ENCODE data around the gene UBE2M.
"Not testable (repeated sequence)": the region's sequence is repeated elsewhere in the genome, so short reads cannot be mapped to it uniquely, and the experiment has no call there.

The UBE2M gene

DNA sequence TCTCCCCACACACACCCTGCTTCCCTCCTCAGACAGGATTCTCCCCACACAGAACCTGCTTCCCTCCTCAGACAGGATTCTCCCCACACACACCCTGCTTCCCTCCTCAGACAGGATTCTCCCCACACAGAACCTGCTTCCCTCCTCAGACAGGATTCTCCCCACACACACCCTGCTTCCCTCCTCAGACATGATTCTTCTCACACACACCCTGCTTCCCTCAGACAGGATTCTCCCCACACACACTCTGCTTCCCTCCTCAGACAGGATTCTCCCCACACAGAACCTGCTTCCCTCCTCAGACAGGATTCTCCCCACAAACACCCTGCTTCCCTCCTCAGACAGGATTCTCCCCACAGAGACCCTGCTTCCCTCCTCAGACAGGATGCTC is 19.2 kb downstream of the UBE2M start:
- DNase-seq (ENCODE audit: low read depth) = not testable (repeated sequence)

DNA sequence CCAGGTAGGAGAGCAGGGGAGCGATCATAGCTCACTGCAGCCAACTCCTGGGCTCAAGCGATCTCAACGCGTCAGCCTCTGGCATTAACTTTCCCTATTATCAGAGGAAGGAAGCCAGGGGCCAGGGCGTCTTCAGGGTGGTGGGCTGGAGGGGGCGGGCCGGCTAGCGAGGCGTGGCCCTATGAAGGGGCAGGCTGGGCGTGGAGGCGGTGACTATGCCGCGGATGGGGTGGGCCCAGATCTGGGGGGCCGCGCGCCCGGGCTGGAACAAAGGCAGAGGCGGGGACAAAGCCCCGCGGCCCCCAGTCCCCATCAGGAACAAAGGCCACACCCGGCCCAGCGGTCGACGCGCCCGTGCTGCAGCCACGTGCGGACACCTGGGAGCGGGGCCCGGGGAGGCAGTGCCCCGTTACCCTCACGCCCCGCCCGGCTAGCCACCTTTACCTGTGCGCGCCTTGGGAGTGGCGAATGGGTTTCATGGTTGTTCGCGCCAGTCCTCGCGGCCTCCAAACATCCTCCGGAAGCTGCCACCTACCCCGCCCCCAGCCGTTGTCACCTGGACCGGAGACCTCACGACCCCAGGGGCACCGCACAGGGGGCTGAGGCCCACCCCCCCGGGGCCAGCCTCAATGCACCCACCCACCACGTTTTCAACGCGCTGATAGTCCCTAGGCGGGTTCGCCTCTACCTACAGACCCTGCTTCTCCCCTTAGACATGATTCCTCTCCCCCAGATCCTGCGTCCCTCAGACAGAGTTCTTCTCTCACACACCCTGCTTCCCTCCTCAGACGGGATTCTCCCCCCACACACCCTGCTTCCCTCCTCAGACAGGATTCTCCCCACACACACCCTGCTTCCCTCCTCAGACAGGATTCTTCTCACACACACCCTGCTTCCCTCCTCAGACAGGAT is 19.9 kb downstream of the UBE2M start:
- no peak for DNase-seq (ENCODE audit: low read depth)

DNA sequence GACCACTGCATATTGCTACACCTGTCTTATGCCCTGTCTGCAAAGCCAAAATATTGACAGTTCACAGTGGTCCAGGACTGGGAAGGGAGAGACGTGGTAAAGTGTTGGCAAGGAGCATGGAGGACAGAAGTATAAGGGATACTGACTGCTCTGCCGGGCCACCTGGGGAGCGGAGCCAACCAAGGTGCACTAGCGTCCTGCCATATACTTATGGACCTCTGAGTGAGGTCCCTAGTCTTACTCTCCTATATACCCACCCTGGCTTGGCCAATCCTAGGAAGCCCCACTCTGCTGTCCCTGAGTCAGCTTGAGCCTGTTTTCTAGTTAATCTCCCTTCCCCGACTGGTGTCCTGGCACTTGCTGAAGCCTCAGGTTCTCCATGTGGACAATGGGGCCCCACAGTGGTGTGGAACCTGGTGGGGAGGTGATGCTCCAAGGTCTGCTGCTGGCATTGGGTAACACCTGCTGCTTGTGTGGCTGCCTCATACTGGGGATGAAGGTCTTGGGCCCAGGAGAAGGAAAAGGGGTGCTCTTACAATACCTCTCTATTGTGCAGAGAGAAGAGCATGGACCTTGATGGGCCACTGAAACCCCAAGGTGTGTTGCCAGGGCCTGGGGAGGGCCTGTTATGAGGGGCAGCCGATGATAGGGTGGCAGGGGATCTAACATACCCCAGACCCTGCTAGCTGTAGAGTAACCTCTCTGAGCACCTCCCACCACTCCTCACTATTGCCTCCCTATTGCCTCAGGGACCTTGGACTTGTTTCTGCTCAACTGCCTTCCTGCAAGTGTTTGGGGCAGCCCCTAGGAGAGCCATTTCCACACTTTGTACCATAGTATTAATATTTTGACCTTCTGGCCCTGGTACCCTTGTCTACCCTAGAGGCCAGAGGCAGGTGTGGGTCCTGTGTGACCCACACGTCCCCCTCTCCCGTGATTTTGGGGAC is 21.3 kb downstream of the UBE2M start:
- no peak for DNase-seq (ENCODE audit: low read depth)

DNA sequence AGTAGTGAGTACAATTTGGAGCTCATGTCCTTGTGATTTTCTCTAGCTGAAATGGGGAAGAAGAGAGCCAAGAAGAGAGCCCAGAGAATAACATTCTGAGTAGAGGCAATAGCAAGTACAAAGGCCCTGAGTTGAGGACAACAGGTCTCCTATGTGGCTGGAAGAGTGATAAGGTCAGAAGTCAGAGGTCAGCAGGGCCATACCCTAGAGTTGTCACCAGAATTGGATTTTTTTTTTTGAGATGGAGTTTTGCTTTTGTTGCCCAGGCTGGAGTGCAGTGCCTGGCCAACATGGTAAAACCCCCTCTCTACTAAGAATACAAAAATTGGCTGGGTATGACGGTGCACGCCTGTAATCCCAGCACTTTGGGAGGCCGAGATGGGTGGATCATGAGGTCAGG is 22.6 kb downstream of the UBE2M start:
- no peak for DNase-seq (ENCODE audit: low read depth)

DNA sequence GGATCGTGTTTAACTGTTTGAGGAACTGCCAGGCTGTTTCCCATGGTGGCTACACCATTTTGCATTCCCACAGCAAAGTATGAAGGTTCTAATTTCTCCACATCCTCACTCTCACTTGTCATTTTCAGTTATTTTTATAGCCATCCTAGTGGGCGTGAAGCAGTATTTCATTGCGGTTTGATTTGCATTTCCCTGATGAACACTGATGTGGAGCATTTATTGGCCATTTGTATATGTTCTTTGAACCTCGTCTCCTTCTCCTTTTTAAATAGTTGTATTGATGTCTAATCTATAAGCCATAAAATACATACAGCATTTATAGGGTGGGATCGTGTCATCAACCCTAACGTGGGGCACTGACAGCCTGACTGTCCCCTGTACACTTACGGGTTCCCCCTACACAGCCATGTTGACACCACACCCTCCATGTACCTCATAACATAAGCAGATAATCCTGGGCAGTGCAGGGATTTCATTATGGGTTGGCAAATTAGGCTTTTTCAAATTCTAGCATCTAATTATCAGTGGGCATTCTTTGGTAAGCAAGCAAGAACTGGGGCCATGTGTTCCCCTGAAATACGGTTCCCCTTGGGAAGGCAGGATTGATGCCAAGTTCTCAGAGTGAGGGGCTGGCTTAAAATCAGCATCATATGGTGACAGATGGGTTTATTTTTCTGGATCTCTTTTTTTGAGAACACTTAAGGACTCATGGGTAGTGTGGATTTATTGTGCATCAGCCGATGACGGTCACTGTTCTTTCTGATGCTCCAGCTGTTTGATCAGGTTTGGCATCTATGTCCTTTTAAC is 27.2 kb downstream of the UBE2M start:
- no peak for DNase-seq (ENCODE audit: low read depth)

DNA sequence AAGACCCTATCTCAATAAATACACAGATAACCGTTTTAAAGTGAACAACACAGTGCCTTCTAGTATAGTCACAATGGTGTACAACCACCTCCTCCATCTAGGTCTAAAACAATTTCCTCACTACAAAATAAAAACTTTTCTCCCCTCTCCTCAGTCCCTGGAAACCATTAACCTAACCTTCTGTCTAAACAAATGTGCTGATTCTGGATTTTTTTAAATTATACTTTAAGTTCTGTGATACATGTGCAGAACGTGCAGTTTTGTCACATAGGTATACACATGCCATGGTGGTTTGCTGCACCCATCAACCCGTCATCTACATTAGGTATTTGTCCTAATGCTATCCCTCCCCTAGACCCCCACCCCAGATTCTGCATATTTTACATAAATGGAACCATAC is 29.0 kb downstream of the UBE2M start:
- DNase-seq (ENCODE audit: low read depth) = no peak

DNA sequence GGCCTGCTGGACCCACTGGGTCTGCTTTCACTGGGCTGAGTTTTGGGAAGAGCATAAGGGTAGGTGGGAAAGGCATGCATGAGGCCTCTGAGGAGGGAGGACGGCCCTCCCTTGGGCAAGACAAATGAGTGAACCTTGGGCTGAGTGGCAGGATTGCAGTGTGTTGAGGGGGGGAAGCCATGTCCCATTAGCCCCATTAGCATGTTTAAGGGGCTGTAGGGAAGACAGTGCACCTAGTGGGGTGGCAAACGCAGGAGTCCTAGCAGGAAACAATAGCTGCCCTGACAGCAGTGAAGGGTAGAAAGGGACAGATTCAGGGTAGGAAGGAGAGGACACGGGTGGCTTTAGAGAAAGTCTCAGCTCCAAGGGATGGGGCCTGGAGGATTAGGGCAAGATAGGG is 35.7 kb downstream of the UBE2M start:
- no peak for DNase-seq (ENCODE audit: low read depth)

DNA sequence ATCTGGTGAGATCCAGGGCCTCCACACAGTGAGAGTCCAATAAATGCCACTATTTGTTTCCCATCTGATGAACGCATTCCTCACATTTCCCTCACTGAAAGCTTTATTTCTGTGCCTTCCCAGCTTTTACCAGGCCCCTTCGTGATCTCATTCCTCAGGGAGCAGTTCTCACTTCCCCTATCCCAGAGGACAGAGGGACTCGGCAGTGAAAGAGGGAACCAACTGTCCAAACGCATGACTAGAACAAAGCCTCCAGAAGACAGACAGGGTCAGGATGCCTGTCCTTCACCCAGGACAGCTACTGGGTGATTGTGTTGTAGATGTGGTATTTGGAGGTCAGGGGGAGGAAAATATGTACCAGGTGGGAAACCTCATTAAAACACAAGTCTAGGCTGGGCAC is 36.8 kb downstream of the UBE2M start:
- no peak for DNase-seq (ENCODE audit: low read depth)

DNA sequence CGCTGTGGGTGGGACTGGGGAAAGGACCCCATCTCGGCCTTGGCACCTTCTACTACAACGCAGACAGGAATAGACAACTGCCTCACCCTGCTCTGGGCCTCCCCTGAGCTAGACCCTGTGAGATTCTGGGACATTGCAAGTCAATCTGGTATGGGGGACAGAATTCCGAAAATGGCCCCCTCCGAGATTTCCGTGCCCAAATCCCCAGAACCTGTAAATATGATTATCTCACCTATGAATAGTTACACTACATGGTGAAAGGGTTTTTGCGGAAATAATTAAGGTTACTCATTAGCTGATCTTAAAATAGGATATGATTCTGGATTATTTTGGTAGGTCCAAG is 38.2 kb downstream of the UBE2M start:
- no peak for DNase-seq (ENCODE audit: low read depth)

DNA sequence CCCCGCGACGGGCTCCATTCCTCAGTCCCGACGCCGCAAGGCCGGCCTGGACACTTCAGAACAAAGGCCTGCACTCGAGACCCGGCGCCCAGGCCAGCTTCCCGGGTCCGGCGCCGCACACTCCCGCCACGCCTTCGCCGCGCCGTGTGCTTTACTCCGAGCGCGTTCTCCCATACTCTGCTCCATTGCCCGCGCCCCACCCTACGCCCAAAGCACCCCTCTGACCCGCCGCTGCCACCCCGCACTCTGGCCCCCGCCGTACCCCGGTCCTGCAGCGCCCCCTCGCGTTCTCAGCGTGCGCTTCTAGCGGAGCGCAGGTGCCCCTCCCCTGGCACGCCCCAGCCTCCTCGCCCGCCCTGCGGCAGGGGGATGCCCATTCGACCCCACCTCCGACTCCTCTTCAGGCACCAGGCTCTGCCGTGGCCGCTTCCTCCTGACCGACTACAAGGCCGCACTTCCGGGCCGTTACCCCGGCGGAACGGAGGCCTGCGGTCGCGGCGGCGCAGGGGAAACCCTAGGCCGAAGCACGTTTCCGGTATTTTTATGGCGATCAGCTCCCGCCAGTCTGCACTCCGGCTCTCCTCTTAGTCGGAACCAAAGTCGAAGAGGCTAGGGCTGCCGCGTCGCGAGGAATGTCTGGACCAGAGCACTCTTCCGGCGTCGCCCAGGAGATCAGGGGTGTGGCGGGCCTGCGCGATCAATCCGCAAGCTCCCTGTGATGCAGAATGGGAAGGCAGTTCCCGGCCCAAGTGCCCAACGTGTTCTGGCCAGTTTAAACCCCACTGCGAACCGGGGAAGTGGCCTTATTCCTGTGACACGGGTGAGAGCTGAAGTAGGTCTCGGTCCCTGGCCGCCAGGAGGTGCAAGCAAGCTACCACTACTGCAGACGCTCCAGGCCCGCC is 38.8 kb downstream of the UBE2M start, which contains the start of gene ZBTB45:
ZBTB45 (minus strand) TSS at position 456 of the 902 bp plus-strand sequence. CDS start 2,137 bp downstream, outside the sequence.
- peak; percentile 82 for DNase-seq (ENCODE audit: low read depth)

DNA sequence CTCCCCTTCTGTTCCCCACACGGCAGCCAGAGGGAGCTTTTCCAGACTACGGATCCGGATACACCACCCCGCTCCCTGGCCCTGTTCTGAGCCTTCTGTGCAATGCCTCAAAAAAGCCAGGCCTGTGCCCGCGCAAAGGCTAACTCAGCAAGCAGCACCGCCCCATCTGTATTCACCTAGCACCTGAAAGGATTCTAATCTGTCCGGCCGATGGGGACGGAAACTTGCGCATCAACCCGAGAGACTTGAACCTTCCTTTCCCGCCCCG is 39.4 kb downstream of the UBE2M start:
- peak; percentile 24 for DNase-seq (ENCODE audit: low read depth)

DNA sequence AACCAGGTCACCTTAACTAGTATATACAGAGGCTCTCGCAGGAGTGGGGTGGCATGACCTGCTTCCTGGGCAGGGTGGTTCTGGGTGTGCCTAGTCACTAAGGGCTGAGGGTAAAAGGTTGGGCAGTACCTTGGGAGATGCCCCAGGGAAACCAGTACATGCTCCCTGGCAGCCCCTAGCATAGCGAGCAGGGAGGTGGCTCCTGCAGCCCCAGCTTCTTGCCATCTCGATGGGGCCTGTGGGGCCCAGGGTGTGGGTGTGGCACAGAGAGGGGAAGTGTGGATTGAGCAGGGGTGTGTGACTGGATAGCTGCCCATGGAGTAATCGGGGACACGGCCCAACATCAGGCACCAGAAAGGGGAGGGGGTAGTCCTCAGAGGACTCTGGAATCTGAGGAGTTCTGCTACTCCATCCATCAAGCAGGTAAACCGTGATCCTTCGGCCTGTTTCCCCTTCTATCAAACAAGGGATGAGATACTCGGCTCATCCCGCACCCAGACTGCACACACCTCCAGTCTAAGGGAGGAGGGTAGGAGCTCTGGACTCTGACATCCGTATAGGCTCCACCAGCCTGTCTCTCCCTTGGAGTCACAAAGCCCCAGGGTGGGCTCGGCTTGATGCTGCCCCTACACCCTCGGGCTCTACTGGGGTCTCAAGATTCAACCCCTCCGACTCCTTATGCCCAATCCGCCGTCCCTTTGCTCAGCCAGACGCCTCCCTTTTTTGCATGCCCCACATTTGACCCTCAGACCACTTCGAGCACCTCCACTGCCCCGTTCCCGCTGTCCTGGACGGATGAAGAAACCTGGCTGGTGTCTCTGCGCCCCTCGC is 39.9 kb downstream of the UBE2M start:
- no peak for DNase-seq (ENCODE audit: low read depth)

DNA sequence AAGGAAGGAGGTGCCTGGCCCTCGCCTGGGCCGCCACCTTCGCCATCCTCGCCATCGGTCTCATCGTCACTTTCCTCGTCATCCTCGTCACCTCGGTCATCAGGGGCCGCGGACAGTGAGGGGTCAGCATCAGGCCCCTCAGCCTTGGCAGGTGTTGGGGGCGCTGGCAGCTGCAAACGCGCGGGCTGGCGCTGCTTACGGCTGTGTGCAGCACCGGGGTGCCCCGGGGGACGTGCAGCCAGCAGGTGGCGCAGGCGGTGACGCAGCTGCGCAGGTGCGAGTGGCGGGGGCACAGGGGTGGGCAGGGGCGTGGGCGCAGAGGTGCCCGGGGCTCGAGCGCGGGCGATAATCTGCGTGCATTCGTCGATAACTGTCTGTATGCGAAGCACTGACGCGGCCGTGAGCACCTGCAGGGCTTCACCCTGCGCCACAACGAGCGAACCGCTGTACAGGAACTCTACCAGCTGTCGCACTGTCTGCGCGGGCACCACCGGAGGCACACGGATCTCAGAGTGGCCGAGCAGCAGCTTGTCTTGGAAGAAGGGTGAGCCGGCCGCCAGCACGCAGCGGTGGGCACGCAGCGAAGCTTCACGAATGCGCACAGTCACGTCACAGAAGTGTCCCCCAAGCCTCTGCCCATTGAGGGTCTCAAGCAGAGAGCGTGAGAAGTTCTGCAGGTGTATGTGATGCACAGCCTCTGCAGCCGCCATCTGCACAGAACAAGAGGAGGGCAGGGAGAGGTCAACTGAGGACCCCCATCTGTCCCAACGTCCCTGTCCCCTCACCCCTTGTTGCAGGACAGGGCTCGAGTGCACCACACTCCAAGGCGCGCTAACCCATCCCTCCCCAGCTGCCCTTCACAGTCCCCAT is 41.2 kb downstream of the UBE2M start:
- DNase-seq (ENCODE audit: low read depth) = no peak

DNA sequence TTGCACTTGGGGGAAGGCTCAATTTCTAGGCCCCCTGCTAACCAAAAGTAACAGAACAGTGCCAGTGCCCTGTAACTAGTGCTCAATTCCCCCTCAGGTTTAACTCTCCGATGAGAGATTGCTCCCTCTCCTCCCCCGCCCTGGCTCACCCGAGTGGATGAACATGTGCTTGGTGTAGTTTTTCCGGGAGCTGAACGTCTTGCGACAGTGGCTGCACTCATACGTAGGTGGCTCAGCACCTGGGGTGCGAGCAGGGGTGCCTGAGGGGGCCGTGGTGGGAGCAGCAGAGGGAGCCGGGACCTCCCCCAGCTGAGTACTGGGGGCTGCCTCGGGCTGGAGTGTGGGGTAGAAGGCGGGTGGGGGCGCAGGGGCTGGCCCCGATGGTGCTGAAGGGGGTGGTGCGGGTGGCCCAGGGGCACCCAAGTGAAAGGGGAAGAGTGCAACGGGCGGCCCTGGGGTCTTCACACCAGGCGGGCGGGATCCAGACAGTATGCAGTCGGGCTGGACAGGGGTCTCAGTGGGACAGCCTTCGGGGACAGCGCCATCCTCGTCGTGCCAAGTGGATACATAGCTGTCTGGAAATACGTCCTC is 42.1 kb downstream of the UBE2M start:
- no peak for DNase-seq (ENCODE audit: low read depth)

DNA sequence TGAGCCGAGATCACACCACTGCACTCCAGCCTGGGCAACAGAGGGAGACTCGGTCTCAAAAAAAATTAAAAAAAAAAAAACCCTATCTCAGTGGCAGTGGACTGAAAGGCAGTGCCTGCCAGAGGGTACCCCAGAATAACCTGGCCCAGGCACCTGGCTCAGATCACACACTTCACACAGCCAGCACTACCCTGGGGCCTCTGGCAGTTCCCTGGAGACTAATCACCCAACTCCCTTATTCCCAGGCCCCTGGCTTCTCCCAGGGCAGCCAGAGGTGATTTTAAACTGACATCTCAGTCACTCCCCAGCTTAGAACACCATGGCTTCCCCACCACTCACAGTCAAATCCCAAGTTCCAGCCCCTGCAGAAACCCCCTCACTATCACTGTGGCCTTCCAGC is 43.2 kb downstream of the UBE2M start:
- no peak for DNase-seq (ENCODE audit: low read depth)

DNA sequence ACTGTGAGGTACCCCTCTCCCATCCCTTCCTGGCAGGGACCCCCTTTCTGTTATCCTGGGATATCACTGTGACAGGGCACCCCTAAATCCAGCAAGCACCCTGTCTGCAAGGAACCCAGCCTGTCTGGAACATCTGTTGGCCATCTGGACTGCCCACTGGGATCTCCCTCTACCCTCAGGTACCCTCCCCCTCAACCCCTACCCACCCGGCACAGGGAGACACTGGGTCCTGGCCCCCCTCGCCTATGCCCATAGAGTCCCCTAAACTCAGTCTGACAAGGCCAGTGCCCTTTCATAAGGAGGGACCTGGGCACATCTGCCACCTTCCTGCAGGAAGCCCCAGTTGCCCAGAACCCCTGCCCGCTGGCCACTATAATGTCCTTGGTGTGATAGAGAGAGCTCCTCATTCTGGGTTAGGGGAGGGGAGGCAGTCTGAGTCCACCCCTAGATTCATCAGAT is 43.8 kb downstream of the UBE2M start:
- DNase-seq (ENCODE audit: low read depth) = no peak

DNA sequence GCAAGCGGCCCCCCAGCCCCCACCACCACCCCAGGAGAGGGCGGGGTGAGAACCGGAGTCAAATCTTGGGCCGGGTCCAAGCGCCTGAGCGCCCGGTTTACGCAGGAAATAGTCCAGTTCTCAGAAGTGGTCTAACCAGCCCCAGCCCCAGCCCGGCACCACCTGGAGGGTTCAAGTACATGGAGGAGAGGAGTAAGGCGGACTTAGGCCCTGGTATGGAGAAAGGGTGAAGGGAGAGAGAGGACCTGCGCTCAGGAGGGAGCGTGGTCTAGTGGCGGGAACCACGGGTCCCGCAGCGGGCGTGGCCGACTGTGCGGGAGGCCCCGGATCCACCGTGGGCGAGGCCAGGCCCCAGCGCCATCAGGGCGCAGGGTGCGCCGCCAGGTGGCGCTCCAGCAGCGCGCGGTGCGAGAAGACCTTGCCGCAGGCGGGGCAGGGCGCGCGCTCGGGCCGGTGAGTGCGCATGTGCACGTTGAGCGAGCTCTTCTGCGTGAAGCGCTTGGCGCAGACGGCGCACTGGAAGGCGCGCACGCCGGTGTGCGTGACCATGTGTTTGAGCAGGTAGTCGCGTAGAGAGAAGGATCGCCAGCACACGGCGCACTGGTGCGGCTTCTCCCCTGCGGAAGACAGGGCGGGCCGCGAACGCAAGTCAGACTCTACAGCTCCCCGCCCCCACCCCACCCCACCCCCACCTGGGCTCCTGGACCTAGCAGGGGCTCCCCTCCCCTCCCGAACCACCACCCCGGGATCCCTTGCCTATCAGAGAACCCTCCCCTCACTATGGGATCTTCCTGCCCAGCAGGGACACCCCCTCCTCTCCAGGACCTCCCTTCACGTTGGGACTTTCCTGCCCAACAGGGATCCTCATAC is 44.5 kb downstream of the UBE2M start:
- DNase-seq (ENCODE audit: low read depth) = peak; percentile 90

DNA sequence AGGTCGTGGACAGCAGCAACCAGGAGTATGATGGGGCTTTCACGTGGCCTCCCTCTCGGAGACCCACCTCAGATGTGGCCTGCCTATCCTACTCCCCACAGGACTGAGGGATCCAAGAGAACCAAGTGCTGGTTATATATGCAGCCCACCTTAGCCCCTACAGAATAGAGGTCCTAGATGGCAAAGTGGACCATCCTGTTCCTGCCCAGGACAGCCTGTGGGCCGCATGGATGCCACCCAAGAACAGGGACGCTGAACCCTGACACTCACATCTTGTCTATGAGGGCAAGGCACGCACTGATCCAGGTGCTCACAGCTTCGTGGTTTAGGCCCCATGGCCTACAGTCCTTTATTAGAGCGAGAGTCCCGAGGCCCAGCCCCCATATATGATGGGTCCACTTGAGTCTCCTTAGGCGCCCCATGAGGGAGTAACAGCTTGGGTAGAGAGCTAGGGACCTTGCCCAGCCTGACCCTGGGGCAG is 45.2 kb downstream of the UBE2M start:
- DNase-seq (ENCODE audit: low read depth) = no peak
